Upper lobe of right lung (tissue), 1 donor: ENCODE measurements around the gene ABCC11. TPM values are rescaled to one million over a fixed set of nuclear protein-coding genes. Genes with fewer than 3 reads are reported as not detected.

Experiments
- ATAC-seq: fragments of 200-7000 bp; cut with Tn5 transposase; one replicate; pipeline ENCODE4 v1.9.1; 2020; ENCODE audit warnings: mild to moderate bottlenecking, moderate library complexity
- DNase-seq: peaks from one replicate; pipeline ENCODE4 v3.0.0-alpha.2; 2020
- H3K27ac ChIP-seq: fragments of 200-600 bp; one replicate; pipeline ENCODE4 v1.8.0; 2022
- H3K27me3 ChIP-seq: fragments of 200-600 bp; one replicate; pipeline ENCODE4 v1.8.0; 2022; ENCODE audit warnings: mild to moderate bottlenecking
- H3K36me3 ChIP-seq: fragments of 200-600 bp; one replicate; pipeline ENCODE4 v1.8.0; 2022
- H3K4me1 ChIP-seq: fragments of 200-600 bp; one replicate; pipeline ENCODE4 v1.8.0; 2022
- H3K4me3 ChIP-seq: fragments of 200-600 bp; one replicate; pipeline ENCODE4 v1.8.0; 2022; ENCODE audit warnings: mild to moderate bottlenecking
- H3K9me3 ChIP-seq: fragments of 200-600 bp; one replicate; pipeline ENCODE4 v1.8.0; 2022
- intact Hi-C: fragments of 100-400 bp; cut with DNase I; formaldehyde crosslinking; loops from one replicate; pipeline ENCODE4 v1.11.0; 2022
- total RNA-seq: library from RNA; stranded (reverse); fragmentation: NEBNext Ultra II Directional; extraction: Animal tissue kit (Norgen Biotek cat#: 25700); gene quantifications from one replicate; pipeline ENCODE4 v1.2.1, GENCODE V29; 2021
- TF ChIP-seq, protein P1 (sequence below): fragments of 200-600 bp; IDR thresholded peaks from one replicate; pipeline ENCODE4 v1.8.0; 2022; ENCODE audit warnings: antibody characterized with exemption
- donor health status: DM: no; HTN: yes; CAD: no; lungs with severe emphysema.

Gene ABCC11
- total RNA-seq, 1 donor from 2014 or later = not detected

GRCh38 chr16:48279199-48279598 is 31.9 kb upstream of the ABCC11 start:
- ATAC-seq (no peak), DNase-seq (no peak)
- Histone ChIP-seq H3K27ac (no peak overlapping the region), H3K9me3 (no peaks in the 10 kb centered on the region), H3K27me3 (no peaks in the 10 kb centered on the region), H3K36me3 (peaks cover 26% of the 10 kb centered on the region), H3K4me3 (no peak overlapping the region), H3K4me1 (no peaks in the 10 kb centered on the region)
- intact Hi-C loops = no loop called here
- TF ChIP-seq, protein P1, sequence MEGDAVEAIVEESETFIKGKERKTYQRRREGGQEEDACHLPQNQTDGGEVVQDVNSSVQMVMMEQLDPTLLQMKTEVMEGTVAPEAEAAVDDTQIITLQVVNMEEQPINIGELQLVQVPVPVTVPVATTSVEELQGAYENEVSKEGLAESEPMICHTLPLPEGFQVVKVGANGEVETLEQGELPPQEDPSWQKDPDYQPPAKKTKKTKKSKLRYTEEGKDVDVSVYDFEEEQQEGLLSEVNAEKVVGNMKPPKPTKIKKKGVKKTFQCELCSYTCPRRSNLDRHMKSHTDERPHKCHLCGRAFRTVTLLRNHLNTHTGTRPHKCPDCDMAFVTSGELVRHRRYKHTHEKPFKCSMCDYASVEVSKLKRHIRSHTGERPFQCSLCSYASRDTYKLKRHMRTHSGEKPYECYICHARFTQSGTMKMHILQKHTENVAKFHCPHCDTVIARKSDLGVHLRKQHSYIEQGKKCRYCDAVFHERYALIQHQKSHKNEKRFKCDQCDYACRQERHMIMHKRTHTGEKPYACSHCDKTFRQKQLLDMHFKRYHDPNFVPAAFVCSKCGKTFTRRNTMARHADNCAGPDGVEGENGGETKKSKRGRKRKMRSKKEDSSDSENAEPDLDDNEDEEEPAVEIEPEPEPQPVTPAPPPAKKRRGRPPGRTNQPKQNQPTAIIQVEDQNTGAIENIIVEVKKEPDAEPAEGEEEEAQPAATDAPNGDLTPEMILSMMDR = no peak

DNA sequence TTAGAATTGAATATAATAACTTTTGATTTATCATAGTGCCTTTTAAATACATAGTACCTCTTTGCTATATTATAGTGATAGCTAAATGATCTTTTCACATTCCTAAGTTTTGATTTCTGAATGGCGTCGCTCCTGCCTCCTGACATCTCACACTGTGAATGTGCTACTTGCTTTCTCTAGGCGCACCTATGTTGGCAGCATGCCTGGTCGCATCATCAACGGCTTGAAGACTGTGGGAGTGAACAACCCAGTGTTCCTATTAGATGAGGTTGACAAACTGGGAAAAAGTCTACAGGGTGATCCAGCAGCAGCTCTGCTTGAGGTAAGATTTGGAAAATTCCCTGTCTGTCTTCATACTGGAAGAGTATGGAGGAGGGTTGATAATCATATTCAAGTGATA is 29.8 kb upstream of the ABCC11 start:
- TF ChIP-seq, protein P1 = no peak
- DNase-seq = no peak
- Histone ChIP-seq H3K9me3 (no peaks in the 10 kb centered on the region), H3K27ac (no peak overlapping the region), H3K27me3 (no peaks in the 10 kb centered on the region), H3K4me3 (no peak overlapping the region), H3K36me3 (peaks cover 26% of the 10 kb centered on the region), H3K4me1 (no peaks in the 10 kb centered on the region)
- no peak for ATAC-seq
- intact Hi-C loops = no loop called here

DNA sequence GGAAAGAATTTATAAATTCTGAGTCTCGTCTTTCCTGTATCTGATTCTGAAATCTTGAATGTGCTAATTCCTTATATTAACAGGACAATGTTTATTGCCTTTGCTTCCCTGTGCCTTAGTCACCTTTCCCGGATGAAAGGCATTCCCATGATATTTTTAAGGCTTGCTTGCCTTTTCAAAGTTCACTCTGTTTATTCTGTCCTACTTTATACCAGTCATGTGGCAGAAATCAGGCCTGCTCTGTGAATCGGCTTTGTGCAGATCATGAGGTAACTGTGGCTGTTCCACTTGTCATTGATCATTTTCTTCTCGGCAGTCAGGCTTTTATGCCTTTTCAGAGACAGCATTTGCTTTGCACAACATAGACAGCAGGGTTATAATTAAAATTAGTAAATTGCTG is 28.8 kb upstream of the ABCC11 start:
- H3K27me3 ChIP-seq = no peaks in the 10 kb centered on the region
- no peak for ATAC-seq
- H3K36me3 ChIP-seq = peaks cover 36% of the 10 kb centered on the region
- H3K27ac ChIP-seq = no peak overlapping the region
- no peaks in the 10 kb centered on the region for H3K4me1 ChIP-seq
- DNase-seq = no peak
- H3K9me3 ChIP-seq = no peaks in the 10 kb centered on the region
- intact Hi-C loops = no loop called here
- H3K4me3 ChIP-seq = no peak overlapping the region
- TF ChIP-seq, protein P1 = no peak

- intact Hi-C loops = no loop called here
- Histone ChIP-seq H3K36me3 (peaks cover 47% of the 10 kb centered on the region), H3K4me3 (no peak overlapping the region), H3K27ac (no peak overlapping the region), H3K9me3 (no peaks in the 10 kb centered on the region), H3K27me3 (no peaks in the 10 kb centered on the region), H3K4me1 (no peaks in the 10 kb centered on the region)
- no peak for DNase-seq
- TF ChIP-seq, protein P1 = no peak
- ATAC-seq = no peak
Measured at GRCh38 chr16:48274476-48274875, 27.1 kb upstream of the ABCC11 start.

DNA sequence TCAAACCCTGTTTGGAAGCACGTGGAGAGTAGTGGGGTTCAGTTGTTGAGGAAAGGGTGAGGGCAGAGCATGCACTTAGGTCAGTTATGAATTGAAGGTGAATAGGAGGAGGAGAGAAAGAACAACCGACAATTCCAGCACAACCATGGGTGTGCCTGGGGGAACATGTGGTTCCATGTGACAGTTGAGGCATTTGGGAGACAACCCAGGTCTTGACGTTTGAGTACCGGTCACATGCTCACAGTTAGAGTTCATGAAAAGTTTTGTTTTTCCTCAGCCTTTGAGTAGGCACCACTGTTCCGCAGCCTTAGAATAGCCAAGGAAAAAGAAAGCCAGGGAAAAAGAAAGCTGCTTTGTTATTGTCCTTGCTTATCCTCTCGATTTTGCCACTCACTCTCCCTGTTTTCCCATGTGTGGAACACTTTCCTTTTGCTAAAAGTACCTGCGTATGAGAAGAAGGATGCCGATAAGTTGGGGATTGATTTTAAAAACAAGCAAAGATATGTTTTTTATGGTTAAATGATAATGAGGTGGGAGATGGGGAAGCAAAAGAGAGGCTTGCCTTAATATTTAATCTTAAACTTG is 25.6 kb upstream of the ABCC11 start:
- no peak for ATAC-seq
- Histone ChIP-seq H3K9me3 (no peaks in the 10 kb centered on the region), H3K4me3 (no peak overlapping the region), H3K36me3 (peaks cover 45% of the 10 kb centered on the region), H3K27me3 (no peaks in the 10 kb centered on the region), H3K4me1 (no peaks in the 10 kb centered on the region), H3K27ac (peak overlapping the region; percentile 38)
- no peak for DNase-seq
- TF ChIP-seq, protein P1 = no peak
- intact Hi-C loops = no loop called here

GRCh38 chr16:48271728-48272127 is 24.4 kb upstream of the ABCC11 start:
- ATAC-seq = no peak
- H3K36me3 ChIP-seq = peaks cover 42% of the 10 kb centered on the region
- no peak for DNase-seq
- no peak overlapping the region for H3K4me3 ChIP-seq
- H3K4me1 ChIP-seq = no peaks in the 10 kb centered on the region
- H3K27ac ChIP-seq = no peak overlapping the region
- H3K27me3 ChIP-seq = no peaks in the 10 kb centered on the region
- intact Hi-C loops = no loop called here
- TF ChIP-seq, protein P1 = no peak
- no peaks in the 10 kb centered on the region for H3K9me3 ChIP-seq
